HG03439 (cell line): ENCODE results near the gene CD2BP2.

Experiments used
- ATAC-seq: cut with Tn5 transposase; IDR thresholded peaks from one replicate; pipeline ENCODE4 v1.9.1; 2021; ENCODE audit warnings: mild to moderate bottlenecking, moderate library complexity; ENCODE audit not compliant: unreplicated experiment

CD2BP2 gene

GRCh38 chr16:30361180-30361579 lies 6.1 kb upstream of the CD2BP2 start:
- ATAC-seq = no peak

- ATAC-seq = no peak
Measured at GRCh38 chr16:30359871-30360170, 4.7 kb upstream of the CD2BP2 start.

DNA sequence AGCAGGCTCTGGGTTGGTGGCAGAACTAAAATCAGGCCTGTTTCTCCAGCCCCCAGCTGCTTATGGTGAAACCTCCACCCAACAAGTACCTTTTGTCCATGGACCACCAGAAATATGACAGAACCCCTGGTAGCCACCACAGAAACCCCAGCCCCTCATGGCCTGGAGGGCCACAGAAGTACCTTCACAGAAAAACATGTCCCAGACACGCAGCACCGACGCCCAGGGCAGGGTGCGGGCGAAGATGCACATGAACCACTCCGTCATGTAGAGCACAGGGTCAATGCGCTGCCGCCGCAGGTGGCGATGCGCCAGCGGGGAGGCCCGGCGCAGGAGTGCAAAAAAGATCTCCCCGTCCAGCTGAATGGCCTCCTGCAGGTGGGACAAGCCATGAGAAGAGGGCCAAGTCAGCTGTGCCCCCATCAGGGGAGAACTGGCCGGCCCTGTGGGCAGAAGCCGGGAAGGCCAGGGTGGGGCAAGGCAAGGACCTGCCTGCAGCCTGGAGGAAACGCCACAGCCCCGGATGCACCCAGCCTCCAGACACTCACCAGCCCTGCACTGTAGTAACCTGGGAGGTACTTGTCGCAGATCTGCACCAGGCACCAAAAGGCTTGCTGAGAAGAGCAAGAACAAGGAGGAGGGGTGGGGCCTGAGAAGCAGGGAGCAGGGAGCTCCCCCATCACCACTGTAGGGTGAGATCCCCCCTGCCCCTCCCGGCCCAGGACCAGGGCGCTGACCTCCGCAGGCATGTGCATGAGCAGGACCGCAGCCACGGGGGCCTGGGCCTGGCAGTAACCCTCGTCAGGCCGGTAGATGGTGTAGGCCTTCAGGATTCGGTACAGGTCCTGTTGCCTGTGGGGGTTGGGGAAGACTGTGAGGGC lies 4.1 kb upstream of the CD2BP2 start:
- no peak for ATAC-seq

GRCh38 chr16:30358577-30358936 lies 3.4 kb upstream of the CD2BP2 start:
- no peak for ATAC-seq

- ATAC-seq = no peak
Measured at GRCh38 chr16:30357715-30358576, 2.8 kb upstream of the CD2BP2 start.

- no peak for ATAC-seq
Measured at GRCh38 chr16:30357085-30357714, 2.1 kb upstream of the CD2BP2 start.

- no peak for ATAC-seq
Measured at GRCh38 chr16:30356401-30357084, 1.4 kb upstream of the CD2BP2 start.

DNA sequence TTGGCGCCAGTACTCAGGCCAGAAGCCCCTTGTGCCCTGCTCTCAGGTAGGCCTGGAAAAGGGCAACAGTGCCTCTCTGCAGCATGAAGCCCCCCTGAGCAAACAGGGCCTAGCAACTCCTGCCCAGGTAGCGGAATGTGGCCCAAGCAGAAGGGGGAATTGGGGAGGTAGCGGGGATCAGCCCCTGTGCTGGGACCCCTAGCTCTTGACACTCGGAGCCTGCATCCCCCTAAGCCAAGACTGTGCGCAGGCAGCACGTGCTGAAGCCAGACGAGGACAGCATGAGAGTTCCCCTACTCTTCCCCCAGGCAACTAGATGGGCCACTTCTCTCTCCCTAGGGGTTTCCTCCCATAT lies 823 bp upstream of the CD2BP2 start:
- no peak for ATAC-seq

GRCh38 chr16:30354423-30355143 lies 525 bp downstream of the CD2BP2 start:
- ATAC-seq = peak; percentile 21

- no peak for ATAC-seq
Measured at GRCh38 chr16:30353438-30354129, 1.5 kb downstream of the CD2BP2 start.

DNA sequence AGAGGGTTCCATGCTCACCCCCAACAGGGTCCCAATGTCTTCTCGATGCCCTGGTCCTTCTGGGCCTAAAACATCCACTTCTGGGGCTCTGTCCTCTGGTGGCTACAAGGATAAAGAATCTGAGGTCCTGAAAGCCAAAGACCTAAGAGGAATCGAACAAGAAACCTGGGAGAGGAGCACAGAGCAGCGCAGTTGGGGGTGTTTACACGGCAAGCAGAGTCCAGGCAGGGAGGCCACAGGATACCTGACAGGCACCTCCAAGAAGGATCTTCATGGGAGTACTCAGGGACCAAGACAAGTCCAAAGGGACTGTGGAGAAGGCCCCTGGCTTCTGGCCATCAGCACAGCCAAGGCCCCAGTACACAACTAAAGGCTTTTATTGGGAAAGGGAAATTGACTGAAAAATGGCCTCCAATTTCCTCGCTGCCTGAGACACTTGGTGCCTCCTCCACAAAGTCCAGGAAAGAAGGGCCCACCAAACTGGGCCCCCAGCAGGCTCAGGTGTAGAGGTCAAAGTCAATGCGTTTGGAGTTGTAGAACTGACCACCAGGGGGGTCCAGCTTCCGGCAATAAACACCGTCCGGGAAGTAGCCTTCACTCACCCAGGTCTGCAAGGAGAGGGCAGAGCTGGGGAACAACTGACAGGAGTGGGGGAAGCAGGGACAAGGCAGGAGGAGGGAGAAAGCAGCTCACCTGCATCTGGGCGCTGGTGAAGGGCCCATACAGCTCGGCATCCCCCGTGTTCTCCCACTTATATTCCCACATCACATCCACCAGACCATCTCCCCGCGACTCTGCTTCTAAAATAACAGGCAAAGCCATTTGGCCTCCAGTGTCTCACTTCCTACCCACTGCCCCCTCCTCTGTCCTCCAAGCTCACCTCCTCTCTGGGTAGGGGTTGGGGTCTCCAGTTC lies 2.4 kb downstream of the CD2BP2 start:
- no peak for ATAC-seq

DNA sequence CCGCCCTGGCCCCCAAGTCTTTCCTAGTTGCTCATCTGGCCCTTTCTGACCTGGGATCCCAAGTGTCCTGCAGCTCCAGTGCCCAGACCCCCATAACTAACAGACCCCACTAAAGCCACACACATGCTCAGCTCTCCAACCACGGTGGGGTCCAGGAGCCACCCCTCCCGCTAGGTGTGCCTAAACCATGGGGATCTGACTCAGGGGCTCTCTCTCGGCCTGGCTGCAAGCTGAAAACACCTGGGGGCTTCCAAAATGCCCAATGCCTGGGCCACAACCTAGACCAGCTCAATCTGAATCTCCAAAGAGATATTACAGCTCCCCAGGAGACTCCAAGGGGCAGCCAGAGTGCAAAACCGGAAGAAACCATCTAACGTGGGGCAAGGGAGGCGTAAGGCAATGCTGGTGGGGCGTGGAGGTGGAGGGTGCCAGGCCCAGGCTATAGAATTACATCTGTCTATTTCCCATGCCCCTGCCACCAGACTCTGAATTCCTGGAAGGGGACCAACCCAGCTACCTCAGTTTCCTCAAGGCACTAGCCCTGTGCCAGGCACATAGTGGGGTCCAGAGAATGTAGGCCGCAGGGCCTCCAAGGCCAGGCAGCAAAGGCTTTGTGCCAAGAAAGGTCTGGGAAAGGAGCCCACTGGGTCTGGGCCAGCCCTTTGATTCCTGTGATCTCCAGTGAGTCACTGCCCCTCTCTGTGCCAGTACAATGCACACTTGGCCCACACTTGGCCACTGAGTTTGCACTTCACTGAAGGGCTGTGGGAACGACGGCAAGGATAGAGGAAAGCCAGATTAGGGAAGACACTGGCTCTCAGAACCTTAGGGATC lies 3.3 kb downstream of the CD2BP2 start:
- ATAC-seq = no peak

DNA sequence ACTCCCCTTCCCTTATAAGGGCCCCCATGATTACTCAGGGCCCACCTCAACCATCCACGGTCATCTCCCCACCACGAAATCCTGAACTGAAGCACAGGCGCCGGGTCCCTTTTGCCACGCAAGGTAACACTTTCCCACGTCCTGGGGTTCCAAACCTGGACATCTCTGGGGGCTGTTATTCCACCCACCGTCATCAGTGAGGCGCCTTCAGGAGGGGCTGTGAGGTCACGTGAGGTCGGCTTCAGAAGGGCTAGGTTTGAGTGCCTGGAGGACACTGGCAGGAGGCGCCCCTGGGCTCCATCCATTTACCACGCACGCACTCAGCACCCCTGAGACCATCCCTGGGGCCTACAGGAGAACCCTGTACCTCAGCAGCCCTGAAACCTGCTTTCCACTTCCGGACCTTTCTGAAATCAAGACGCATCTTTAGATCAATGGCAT lies 4.1 kb downstream of the CD2BP2 start:
- ATAC-seq = no peak

DNA sequence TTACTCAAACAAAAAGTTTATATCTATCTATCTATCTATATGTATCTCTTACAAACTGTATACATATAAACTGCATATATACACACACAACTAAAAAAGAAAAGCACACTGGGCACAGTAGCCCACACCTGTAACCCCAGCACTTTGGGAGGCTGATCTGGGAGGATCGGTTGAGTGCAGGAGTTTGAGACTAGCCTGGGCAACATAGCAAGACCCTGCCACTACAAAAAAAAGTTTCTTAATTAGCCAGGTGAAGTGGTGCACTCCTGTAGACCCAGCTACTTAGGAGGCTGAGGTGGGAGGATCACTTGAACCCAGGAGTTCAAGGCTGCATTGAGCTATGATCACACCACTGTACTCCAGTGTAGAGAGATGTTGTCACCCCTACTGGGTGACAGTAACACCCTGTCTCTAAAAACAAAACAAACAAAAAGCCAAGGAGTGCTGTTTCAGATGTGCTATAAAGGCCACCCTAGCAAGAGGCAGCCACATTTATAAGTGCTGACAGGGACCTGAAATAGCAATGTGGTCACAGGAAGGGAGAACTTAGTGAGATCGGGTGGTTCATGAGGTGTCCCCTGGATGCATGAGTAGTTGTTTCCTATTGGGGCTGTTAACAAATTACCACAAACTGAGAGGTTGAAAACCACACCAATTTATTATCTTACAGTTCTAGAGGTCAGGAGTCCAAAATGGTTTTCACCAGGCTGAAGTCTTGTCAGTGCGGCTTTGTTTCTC lies 4.8 kb downstream of the CD2BP2 start:
- no peak for ATAC-seq

DNA sequence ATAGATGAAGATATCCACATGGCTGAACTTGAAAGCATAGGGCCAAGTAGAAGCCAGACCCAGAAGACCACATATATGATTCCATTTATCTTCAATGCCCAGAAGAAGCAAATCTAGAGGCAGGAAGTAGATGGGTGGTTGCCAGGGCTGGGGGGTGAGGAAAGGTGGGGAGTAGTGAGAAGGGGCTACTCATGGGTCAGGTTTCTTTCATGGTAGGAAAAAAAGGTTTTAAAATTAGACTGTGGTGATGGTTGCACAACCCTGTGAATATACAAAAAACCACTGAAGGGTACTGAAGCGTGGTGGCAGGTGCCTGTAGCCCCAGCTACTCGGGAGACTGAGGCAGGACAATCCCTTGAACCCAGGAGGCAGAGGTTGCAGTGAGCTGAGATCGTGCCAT lies 5.4 kb downstream of the CD2BP2 start:
- ATAC-seq = no peak

- ATAC-seq = no peak
Measured at GRCh38 chr16:30348929-30349328, 6.2 kb downstream of the CD2BP2 start.

DNA sequence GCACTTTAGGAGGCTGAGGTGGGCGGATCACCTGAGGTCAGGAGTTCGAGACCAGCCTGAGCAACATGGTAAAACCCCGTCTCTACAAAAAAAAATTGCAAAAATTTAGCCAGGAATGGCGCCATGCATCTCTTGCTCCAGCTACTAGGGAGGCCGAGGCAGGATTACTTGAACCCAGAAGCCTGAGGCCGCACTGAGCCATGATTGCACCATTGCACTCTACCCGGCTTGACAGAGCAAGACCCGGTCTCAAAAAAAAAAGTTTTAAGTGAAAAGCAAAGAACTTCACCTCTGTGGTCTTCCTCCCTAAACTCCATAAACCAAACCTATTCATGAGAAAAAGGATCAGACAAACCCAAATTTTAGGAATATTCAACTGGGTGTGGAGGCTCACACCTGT lies 7.0 kb downstream of the CD2BP2 start:
- no peak for ATAC-seq
